OCI-LY3 (cell line): ENCODE measurements around the gene IRX5.

Experiments used
- H2AFZ ChIP-seq: fragments of 200-600, 300-600 bp; shearing (Covaris generic); 2 replicates; pipeline ENCODE4 v1.6.0; 2014; ENCODE audit warnings: antibody characterized with exemption, low read depth, low read length
- H3K27ac ChIP-seq: fragments of 200-600, 300-600 bp; sonication (generic); 2 replicates; pipeline ENCODE4 v1.5.1; 2014; ENCODE audit warnings: mild to moderate bottlenecking, low read length, moderate library complexity, mixed read lengths
- H3K27me3 ChIP-seq: fragments of 200-600, 300-600 bp; sonication (generic); 2 replicates; pipeline ENCODE4 v1.6.1; 2014; ENCODE audit warnings: low read depth, low read length, mixed read lengths
- H3K36me3 ChIP-seq: fragments of 200-600, 300-600 bp; sonication (generic); replicated peaks from 2 replicates; pipeline ENCODE3; 2014; ENCODE audit warnings: low read depth, low read length, mixed read lengths
- H3K4me1 ChIP-seq: fragments of 300-600, 200-600 bp; sonication (generic); 2 replicates; pipeline ENCODE4 v1.6.1; 2014; ENCODE audit warnings: low read length, mixed read lengths
- H3K4me2 ChIP-seq: fragments of 200-600, 300-600 bp; sonication (generic); 2 replicates; pipeline ENCODE4 v1.6.1; 2014; ENCODE audit warnings: low read length, mixed read lengths
- H3K4me3 ChIP-seq: fragments of 300-600, 200-600 bp; sonication (generic); 2 replicates; pipeline ENCODE4 v1.5.1; 2014; ENCODE audit warnings: antibody characterized with exemption, mild to moderate bottlenecking, low read length, moderate library complexity
- H3K79me2 ChIP-seq: fragments of 300-600, 200-600 bp; shearing (Covaris generic); 2 replicates; pipeline ENCODE4 v1.6.1; 2014; ENCODE audit warnings: mild to moderate bottlenecking, low read length, mixed read lengths
- H3K9ac ChIP-seq: fragments of 300-600, 200-600 bp; shearing (Covaris generic); 2 replicates; pipeline ENCODE4 v1.6.0; 2014; ENCODE audit warnings: mild to moderate bottlenecking, low read length, moderate library complexity
- H3K9me3 ChIP-seq: fragments of 200-600, 300-600 bp; shearing (Covaris generic); 2 replicates; pipeline ENCODE4 v1.6.1; 2014; ENCODE audit warnings: low read length, mixed read lengths; ENCODE audit not compliant: insufficient read depth
- H4K20me1 ChIP-seq: fragments of 200-600, 300-600 bp; sonication (generic); 2 replicates; pipeline ENCODE4 v1.6.1; 2016; ENCODE audit warnings: low read length, mixed read lengths; ENCODE audit not compliant: insufficient read depth
- EZH2phosphoT487 ChIP-seq: fragments of 200-600 bp; shearing (Covaris generic); IDR thresholded peaks from 2 replicates; pipeline ENCODE4 v1.6.1; 2018; ENCODE audit warnings: antibody characterized with exemption, mixed run types, low read depth
- TF ChIP-seq, protein P1 (sequence below): fragments of 200-600, 300-600 bp; sonication (generic); IDR thresholded peaks from 2 replicates; pipeline ENCODE4 v1.5.1; 2014; ENCODE audit warnings: antibody characterized with exemption, low read length, low read depth

Gene IRX5

DNA sequence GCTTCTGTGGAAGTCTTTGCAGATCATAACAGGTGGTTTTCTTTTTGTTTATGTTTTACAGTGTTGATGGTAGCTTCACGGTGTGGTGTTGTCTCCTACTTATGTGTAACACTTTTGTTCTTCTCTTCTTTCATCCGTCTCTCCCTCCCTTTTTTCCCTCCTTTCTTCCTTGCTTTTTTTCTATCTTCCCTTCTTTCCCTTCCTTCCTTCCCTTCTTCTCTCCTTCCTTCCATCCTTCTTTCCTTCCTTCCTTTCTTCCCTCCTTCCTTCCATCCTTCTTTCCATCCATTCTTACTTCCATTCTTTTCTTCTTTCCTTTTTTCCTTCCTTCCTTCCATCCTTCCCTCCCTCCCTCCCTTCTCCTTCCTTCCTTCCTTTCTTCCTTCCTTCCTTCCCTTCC lies 31.4 kb downstream of the IRX5 start:
- H3K9ac ChIP-seq: no peak overlapping the region
- no peaks in the 10 kb centered on the region for H3K4me1 ChIP-seq
- no peak overlapping the region for H2AFZ ChIP-seq
- H3K79me2 ChIP-seq: no peaks in the 10 kb centered on the region
- no peaks in the 10 kb centered on the region for H3K9me3 ChIP-seq
- no peaks in the 10 kb centered on the region for H4K20me1 ChIP-seq
- no peak overlapping the region for H3K27ac ChIP-seq
- H3K27me3 ChIP-seq: 0 out of 2 replicates have a peak, but pooled peaks cover 8% of the 10 kb centered on the region
- H3K4me2 ChIP-seq: no peak overlapping the region
- no peaks in the 10 kb centered on the region for H3K36me3 ChIP-seq
- TF ChIP-seq, protein P1, sequence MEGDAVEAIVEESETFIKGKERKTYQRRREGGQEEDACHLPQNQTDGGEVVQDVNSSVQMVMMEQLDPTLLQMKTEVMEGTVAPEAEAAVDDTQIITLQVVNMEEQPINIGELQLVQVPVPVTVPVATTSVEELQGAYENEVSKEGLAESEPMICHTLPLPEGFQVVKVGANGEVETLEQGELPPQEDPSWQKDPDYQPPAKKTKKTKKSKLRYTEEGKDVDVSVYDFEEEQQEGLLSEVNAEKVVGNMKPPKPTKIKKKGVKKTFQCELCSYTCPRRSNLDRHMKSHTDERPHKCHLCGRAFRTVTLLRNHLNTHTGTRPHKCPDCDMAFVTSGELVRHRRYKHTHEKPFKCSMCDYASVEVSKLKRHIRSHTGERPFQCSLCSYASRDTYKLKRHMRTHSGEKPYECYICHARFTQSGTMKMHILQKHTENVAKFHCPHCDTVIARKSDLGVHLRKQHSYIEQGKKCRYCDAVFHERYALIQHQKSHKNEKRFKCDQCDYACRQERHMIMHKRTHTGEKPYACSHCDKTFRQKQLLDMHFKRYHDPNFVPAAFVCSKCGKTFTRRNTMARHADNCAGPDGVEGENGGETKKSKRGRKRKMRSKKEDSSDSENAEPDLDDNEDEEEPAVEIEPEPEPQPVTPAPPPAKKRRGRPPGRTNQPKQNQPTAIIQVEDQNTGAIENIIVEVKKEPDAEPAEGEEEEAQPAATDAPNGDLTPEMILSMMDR: no peak
- TF ChIP-seq EZH2phosphoT487: no peak
- no peak overlapping the region for H3K4me3 ChIP-seq

DNA sequence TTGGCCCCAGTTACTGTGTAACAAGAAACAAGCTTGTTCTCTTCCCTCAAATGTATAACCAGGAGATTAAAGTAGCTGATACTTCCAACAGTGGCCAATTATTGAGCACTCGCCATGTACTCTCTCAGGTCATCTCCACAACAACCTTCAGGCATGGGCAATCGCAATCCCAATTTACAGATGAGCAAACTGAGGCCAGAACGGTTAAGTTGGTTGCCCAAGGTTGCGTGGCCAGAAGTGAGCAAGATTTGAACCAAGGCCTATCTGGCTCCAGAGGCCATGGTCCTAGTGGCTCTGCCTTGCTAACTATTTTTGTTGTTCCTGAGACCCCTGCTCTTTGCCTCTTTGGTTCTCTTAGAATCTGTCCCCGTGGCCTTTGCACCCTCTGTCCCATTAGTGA lies 33.6 kb downstream of the IRX5 start:
- H3K36me3 ChIP-seq: no peaks in the 10 kb centered on the region
- no peak for TF ChIP-seq EZH2phosphoT487
- TF ChIP-seq, protein P1: no peak
- no peak overlapping the region for H3K4me3 ChIP-seq
- H3K27ac ChIP-seq: no peak overlapping the region
- H4K20me1 ChIP-seq: no peaks in the 10 kb centered on the region
- H3K9me3 ChIP-seq: no peaks in the 10 kb centered on the region
- no peaks in the 10 kb centered on the region for H3K4me1 ChIP-seq
- no peak overlapping the region for H3K4me2 ChIP-seq
- H2AFZ ChIP-seq: no peak overlapping the region
- H3K9ac ChIP-seq: no peak overlapping the region
- H3K27me3 ChIP-seq: 0 out of 2 replicates have a peak, but pooled peaks cover 8% of the 10 kb centered on the region
- no peaks in the 10 kb centered on the region for H3K79me2 ChIP-seq

DNA sequence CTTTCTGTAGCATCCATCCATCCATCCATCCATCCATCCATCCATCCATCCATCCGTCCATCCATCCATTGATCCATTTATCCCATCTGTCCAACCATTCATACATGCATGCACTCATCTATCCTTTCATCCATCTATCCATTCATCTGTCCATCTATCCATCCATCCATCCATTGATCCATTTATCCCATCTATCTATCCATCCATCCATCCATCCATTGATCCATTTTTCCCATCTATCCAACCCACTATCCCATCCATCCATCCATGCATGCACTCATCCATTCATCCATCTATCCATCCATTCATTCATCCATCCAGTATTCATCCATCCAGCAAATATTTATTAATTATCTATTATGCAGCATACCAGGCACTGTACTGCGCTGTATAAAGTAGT lies 34.8 kb downstream of the IRX5 start:
- Histone ChIP-seq H3K27me3 (0 out of 2 replicates have a peak, but pooled peaks cover 1% of the 10 kb centered on the region), H3K9ac (no peak overlapping the region), H3K36me3 (no peaks in the 10 kb centered on the region), H3K4me2 (no peak overlapping the region), H3K4me1 (no peaks in the 10 kb centered on the region), H2AFZ (no peak overlapping the region), H3K79me2 (no peaks in the 10 kb centered on the region), H3K9me3 (no peaks in the 10 kb centered on the region), H3K4me3 (no peak overlapping the region), H4K20me1 (no peaks in the 10 kb centered on the region), H3K27ac (no peak overlapping the region)
- TF ChIP-seq, protein P1: no peak
- no peak for TF ChIP-seq EZH2phosphoT487

GRCh38 chr16:54968011-54968410 lies 37.3 kb downstream of the IRX5 start:
- H3K27ac ChIP-seq: no peak overlapping the region
- no peak overlapping the region for H3K9ac ChIP-seq
- no peaks in the 10 kb centered on the region for H3K79me2 ChIP-seq
- no peaks in the 10 kb centered on the region for H3K9me3 ChIP-seq
- no peaks in the 10 kb centered on the region for H4K20me1 ChIP-seq
- H3K36me3 ChIP-seq: no peaks in the 10 kb centered on the region
- no peak overlapping the region for H2AFZ ChIP-seq
- no peak for TF ChIP-seq EZH2phosphoT487
- TF ChIP-seq, protein P1: no peak
- H3K27me3 ChIP-seq: no peaks in the 10 kb centered on the region
- no peak overlapping the region for H3K4me2 ChIP-seq
- no peak overlapping the region for H3K4me3 ChIP-seq
- no peaks in the 10 kb centered on the region for H3K4me1 ChIP-seq
